ENCODE data around the gene CCDC192.
"Not testable (repeated sequence)": the region's sequence is repeated elsewhere in the genome, so short reads cannot be mapped to it uniquely, and the experiment has no call there.

The CCDC192 gene

GRCh38 chr5:127813633-127814587 lies 110.7 kb downstream of the CCDC192 start:
- DNase-seq: no peak

DNA sequence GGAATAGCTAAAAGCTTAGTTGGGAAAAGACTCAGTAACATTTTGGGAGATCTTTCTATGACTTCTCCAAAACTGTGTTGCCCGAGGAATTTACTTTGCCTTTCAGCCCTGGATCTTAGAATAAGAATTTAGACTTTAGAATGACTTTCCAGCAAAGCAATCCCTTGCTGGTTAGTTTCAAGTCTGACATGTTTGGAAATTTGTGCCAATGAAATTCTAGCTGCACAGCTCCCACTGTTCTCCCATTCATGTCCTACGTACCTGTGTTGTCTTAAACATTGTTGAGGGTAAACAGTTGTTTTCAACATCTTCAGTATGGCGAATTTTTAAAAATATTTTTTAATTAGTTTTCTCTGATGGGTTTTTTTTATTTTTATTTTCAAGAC lies 111.4 kb downstream of the CCDC192 start:
- DNase-seq: no peak

GRCh38 chr5:127820910-127821553 lies 117.8 kb downstream of the CCDC192 start:
- DNase-seq: no peak

GRCh38 chr5:127821896-127822295 lies 118.7 kb downstream of the CCDC192 start:
- DNase-seq: no peak

- no peak for DNase-seq
Measured at GRCh38 chr5:127824126-127824525, 120.9 kb downstream of the CCDC192 start.

- DNase-seq: no peak
Measured at GRCh38 chr5:127826011-127826410, 122.8 kb downstream of the CCDC192 start.

DNA sequence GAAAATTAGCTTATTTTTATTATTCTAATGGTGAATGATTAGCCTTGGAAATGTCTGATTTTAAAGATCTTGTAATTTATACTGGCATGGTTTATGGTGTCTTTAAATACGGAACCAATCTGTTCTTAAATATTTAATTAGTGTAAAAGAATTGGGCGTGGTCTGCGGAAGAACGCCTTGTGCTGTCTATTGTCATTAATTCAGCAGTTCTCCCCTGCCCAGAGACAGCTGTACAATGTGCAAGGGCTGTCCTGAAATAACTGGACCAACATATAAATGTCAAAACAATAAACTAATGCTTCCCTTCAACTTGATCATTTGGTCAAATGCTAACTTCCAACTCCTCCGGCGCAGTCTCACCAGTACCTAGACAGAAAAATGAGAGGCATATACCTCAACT lies 124.3 kb downstream of the CCDC192 start:
- DNase-seq: no peak

GRCh38 chr5:127830157-127830556 lies 127.0 kb downstream of the CCDC192 start:
- DNase-seq: no peak

DNA sequence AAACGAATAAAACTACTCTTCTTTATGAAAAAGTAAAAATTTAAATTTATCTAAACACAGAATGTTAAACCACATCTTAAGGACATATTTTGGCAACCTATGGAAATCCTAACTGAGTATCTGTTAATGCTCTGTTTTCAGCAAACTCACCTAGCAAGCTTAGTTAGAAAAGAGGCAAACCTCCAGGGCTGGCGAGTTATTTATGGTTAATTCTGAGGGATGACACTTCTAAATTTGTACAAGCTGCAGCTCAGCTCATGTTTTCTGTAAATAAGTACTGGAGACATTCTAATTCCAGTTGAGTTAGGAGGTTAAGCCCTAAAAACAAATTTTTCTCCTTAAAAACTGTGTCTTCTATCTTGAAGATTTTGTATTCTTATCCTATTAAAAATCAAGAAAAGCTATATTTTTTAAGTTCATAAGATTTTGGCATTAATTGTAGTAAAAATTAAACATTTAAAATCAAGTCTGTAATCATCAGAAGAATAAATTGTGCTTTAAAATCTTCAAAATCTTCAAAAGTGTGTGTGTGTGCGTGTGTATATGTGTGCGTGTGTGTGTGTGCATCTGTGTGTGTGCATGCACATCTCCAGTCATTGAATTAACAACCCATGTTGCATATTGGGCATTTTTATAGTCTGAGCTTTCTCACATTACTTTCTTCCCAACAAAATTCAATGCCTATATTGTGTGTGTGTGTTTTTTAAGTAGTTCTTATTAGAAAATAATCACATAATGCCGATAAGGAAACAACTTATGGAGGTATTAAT lies 127.8 kb downstream of the CCDC192 start:
- no peak for DNase-seq

DNA sequence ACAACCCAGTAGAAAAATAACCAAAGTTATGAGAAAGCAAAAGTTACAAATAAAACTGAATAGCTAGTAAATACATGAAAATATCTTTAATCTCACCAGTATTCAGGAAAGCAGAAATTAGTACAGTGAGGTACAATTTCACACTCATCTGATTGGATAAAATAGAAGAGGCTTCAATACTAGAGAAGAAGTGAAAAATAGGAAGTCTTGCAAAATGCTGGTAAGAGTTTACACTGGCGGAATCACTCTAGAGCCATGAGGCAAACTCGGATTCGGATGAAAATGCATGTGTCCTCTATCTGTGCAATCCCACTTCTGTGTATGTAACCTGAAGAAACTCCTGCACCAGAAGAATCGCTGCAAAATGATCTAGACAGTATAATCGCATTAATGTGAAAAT lies 128.9 kb downstream of the CCDC192 start:
- peak in 1 of 2 experiments; percentile 7 for DNase-seq

DNA sequence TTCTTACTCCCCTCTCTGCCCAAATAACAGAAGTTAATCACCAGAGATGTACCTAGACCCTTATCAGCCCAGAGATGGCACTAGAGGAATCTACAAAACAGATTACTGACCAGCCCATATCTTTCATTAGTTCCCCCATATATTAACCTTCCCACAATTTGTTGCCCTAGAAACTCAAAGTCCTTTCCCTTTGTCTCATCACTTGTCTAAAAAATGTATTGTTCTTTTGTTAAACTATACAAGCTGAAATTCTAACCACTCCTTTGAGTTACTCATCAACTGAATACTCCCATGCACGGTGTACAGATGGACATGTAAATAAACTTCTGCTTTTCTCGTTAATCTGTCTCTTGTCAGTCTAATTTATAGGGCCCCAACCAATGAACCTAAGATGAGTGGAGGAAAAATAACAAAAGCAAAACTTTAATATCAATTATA lies 130.9 kb downstream of the CCDC192 start:
- DNase-seq: peak in 1 of 2 experiments; percentile 61

GRCh38 chr5:127834554-127834953 lies 131.4 kb downstream of the CCDC192 start:
- DNase-seq: no peak

DNA sequence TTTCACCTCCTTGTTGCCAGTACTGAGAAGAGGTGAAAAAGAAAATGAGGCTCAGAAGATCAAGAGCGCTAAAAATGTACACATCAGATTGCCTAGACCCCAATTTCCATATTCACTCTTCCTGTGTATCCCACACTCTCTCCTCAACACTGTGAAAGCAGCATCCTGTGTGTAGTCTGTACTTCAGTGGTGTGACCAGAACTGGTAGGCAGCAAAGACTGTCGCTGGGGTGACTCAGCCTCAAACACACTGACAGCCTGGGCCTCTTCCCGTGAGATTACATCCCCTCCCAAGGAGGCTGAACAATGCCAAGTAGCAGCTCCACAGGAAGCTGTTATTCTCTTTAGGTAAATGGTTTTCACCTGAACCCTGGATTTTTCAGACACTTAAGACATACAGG lies 135.5 kb downstream of the CCDC192 start:
- DNase-seq: peak; percentile 12

GRCh38 chr5:127839072-127839471 lies 135.9 kb downstream of the CCDC192 start:
- peak; percentile 49 to 59 for DNase-seq

DNA sequence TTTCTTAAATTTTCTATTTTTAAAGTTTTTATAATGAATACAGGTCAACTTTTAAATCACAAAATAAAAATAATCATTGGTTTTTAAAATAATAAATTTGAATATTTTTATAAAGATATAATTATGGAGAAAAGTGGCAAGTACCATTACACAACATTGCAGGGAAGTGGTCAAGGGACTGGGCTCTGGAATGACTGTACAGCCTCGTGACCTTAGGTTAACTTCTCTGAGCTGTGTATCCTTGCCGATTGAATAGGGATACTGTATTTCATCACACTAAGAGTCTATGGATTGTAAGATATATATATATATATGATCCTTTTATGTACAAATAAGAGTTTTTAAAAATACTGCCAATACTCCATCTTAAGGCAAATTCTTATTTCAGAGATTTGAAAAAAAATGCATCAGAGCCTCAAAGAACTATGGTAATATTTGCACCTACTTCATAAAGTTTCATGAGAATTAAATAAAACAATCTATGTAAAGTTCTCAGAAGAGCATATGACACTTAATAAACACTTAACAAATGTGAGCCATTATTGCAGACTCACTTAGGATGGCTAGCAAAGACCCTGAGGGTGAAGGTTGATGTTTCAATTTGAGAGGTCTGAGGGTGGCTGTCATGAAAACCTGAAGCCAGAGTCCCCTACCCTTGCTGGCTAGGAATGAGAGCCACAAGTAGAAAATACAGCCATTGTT lies 136.5 kb downstream of the CCDC192 start:
- peak; percentile 53 to 63 for DNase-seq

DNA sequence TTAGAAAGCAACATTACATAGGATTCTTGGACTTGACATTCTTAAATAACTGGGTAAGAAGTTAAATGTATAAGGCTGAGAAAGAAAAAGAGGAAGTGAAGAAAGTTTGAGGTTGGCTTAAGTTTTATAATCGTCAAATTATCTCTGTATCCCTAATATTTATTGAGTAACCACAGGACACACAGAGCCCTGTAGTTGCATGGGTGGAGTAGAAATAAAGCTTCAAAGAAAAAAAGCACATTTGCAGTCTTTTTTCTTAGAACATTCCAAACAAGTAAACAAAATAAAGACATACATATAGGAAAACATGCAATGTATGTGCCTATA lies 137.0 kb downstream of the CCDC192 start:
- DNase-seq: peak; percentile 79 to 84

DNA sequence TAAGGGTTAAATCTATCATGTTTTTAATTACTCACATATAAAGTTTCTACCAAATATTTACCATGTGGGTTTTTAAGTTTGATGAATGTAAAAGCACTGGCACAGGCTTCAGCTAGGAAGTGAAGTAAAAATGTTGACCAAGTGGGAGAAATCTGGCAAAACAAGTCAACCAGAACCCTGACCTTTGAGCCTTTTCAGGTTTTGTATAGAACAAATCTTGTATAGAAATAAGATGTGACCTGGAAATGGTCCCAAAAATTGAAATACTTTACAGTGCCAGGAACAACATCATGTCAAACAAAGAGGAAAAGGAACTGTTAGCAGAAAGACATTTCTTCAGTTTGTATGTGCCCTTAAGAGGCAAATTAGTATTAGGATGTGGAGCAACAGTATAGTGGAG lies 137.6 kb downstream of the CCDC192 start:
- DNase-seq: no peak

DNA sequence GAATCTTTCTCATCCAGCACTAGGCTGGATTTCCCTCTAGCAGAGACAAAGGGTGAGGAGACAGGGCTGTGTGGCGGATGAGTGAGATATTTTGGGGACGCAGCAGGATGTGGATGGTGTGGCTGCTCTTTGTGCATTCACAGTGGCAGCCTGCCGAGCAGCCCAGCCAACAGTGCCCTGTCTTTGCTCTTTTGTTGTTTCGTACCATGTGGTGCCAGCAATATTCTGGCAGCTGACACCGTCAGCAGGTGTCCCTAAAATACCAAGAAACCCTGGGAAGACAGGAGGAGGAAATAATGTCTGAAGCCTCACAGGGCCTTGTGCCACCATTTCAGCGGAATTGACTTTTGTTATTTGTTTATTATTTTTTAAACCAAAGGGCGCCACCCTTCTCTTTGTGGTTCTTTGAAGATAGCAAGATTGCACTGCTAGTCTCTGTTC lies 141.4 kb downstream of the CCDC192 start:
- DNase-seq: no peak

DNA sequence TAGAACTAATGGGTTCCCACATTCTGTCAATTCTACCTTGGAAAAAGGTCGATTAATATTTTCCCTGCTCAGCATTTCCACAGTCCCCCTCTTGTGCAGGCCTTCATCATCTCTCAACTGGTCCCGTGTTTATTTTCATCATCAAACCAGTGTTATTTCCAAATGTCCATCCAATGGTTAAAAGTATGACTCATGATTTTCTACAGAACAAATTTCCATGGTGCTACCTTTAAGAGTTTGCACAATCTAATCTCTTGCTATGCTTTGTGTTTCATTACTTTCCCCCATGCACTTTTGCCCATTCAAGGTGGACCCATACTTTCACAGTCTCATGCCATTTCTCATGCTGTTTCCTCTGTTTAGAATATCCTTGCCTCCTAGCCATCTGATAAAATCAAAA lies 143.7 kb downstream of the CCDC192 start:
- no peak for DNase-seq

DNA sequence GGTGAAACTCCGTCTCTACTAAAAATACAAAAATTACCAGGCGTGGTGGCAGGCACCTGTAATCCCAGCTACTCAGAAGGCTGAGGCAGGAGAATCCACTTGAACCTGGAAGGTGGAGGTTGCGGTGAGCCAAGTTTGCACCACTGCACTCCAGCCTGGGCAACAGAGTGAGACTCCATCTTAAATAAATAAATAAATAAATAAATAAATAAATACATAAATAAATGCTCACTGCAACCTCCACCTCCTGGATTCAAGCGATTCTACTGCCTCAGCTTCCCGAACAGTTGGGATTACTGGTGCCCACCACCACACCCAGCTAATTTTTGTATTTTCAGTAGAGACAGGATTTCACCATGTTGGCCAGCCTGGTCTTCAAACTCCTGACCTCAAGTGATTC lies 144.4 kb downstream of the CCDC192 start:
- not testable (repeated sequence) for DNase-seq

DNA sequence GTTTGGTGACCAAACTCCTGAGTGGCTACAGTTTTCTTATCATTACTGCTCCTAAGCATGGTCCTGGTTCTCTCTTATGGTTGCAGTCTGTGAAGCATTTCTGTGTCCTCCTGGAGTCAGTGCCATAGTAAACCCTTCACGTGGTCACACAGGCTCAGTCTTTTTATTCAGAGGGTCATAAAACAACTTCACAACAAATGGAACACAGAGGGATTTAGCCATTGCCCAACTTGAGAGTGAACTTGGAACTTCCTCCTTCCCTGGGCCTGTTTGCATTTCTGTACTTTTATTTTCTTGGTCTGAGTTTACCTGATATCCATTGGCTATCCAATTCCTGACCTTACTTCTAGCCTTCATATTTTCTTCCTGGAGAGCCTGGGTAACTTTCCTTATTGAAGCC lies 144.9 kb downstream of the CCDC192 start:
- peak; percentile 22 to 28 for DNase-seq

DNA sequence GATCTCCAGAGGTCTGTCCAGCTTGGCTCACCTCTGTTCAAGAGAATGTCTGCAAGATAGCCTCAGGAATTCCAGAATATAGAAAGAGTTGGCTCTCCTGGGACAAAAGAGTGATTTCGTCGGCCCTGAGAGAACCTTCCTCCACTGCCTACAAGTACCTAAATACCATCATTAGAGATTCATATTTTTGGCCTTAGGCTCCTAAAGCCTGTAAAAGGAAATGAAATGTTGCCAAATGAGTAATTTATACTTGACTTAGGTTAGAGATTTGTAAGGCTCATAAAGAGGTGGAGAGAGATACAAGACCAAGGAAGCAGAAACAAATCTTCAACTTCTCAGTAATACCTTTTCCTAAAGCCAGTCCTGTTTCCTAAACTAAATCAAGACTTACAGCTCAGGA lies 146.2 kb downstream of the CCDC192 start:
- DNase-seq: no peak

DNA sequence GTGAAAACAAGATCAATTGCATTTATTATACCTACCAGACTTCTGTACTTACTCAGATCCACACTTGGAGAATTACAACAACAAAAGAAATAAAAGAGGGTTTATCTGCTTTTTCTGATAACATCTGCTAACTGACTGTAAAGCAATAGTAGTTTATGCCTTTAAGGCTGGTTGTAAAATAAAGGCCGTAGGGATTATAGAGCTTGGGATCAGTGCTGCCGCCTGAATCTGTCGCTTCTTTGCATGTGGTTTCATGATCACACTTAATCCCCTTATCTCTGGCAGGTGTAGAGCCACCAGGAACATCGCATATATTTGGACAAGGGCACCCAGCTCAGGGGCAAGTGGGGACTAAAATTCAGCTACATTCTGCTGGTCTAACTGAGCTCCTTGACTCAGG lies 146.7 kb downstream of the CCDC192 start:
- no peak for DNase-seq

All from AML-193 (cell line).